Uterine smooth muscle cell (primary cell): Measurements from ENCODE around the gene DOCK11. TPM values are rescaled to one million over a fixed set of nuclear protein-coding genes. Genes with fewer than 3 reads are reported as not detected.

Experiments used
- total RNA-seq: library from RNA; depleted of rRNA; stranded (reverse); fragments of >200 nt; gene quantifications from 2 replicates; pipeline ENCODE4 v1.2.3, GENCODE V29; 2014

Gene DOCK11
- 39.5 and 43.0 TPM in 2 replicates for total RNA-seq

DNA sequence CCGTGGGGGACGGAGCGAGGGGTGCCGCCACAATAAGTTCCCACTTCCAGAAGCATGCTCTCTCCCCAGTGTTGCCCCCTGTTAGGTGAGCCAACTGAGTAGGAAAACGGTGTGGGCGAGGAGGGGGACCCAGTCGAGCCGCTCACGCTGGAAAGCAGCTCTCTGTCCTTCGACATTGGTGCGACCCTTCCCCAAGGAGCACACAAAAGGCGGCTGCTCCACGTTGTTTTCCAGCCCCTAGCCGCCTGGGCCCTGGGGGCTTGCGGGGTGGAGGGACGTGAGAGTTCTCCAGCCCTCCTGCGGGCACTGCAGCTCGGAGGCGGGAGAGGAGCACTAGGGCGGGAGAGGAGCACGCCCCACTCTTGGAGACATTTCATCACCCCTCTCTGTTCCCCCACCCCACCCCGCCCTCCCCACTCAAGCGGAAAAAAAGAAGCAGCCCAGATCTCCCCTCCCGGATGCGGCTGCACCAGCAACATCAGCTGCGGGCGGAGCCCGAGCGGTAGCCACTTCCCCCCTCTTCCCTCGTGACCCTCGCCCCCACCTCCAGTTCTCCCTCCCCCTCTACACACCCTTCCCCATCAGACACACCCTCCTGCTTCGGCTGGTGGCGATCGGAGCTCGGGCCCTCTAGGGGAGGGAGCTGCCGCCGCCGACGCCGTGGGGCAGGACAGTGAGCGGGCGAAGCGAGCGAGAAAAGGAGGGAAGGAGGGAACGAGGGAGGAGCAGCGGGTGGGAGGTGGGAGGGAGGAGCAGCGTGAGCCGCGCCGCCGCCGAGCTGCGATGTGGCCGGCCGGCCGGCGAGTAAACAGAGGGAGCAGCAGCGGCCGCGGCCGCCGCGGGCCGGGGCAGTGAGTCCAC is at the start of gene DOCK11:
TSS of gene DOCK11 (plus strand) at position 755 of the 861 bp plus-strand sequence. CDS start 157 bp downstream, outside the sequence.

DNA sequence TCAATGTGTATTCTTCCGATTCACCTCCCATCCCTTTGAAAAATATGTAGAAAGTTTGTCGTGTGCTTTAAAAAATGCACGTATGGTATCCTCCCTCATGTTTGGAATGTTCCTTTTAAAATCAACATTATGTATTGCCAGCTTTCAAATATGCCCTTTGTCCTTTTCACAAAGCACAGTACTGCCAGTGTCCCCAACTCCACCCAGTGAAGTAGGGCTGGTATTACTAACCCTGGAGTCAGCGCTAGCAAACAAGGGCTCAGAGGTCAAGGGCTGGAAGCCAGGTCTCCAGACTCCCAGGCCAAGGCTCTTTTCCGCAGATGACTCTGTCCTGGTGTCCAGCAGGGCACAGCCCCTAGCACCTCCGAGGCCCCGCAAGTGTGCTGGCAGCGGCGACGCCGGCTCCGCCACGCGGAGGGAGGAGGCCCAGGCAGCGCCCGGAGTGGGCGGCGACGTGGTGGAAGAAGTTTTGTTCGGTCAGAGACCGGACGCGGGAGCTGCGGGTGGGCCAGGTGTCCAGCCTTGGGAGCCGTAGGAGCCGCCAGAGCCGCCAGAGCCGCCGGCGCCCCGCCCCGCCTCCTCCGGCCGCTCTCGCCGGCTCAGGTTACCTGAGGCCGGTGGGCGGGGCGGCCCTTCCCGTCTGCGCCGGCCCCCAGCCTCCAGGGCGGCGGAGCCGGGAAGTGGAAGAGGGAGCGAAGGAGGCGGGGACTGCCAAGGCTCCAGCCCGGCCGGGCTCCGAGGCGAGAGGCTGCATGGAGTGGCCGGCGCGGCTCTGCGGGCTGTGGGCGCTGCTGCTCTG is 231.5 kb downstream of the DOCK11 start, which contains the start of gene IL13RA1:
TSS of gene IL13RA1 (plus strand) at position 720 of the 799 bp plus-strand sequence. CDS start at position 753, 33 bp downstream.

Other genes with a start within 250 kb of the DOCK11 start
- 16.1 and 16.3 TPM in 2 replicates for gene WDR44, start 149.7 kb upstream of the DOCK11 start, total RNA-seq
- gene IL13RA1, start 231.8 kb downstream of the DOCK11 start, total RNA-seq = 23.9 and 43.2 TPM in 2 replicates